Measurements from ENCODE around the gene CHAF1B.

CHAF1B gene

DNA sequence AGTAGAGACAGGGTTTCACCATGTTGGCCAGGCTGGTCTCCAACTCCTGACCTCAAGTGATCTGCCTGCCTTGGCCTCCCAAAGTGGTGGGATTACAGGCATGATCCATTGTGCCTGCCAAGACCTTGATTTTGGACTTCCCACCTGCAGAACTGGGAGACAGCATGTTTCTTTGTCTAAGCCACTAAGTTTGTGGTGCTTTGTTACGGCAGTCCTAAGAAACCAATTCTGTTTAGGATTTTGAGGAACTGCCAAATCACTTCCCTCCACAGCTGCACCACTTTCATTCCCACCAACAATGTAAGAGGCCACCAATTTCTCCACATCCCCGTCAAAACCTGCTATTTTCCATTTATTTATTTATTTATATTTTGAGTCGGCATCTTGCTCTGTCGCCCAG, 46.1 kb downstream of the CHAF1B start:
- H3K4me1 ChIP-seq (ENCODE audit: control extremely low read depth in 1 of 4, control insufficient read depth in 4 of 4, insufficient read depth in 4 of 4, low read length in 3 of 4), result peaks cover 10 to 43% (median 35%) of the 10 kb centered on the region in 4 experiments
- DNase-seq, result peak in 2 of 3 donors; percentile 61 to 70
- POLR2A ChIA-PET, result interaction anchor here (0.6 to 1.2 kb wide), 3 partner anchors 23 to 81 kb away, joined by 3 to 7 read pairs (median 5); no protein-coding TSS in a partner anchor
- H3K4me3 ChIP-seq (ENCODE audit: control insufficient read depth in 1 of 7, extremely low read depth in 1 of 7, insufficient read depth in 4 of 7, low read depth in 2 of 7, low read length in 6 of 7), result peak overlapping the region in 4 of 7 experiments; percentile 19 to 81 (median 48)
- no peaks in the 10 kb centered on the region for H3K9me3 ChIP-seq (ENCODE audit: control extremely low read depth in 1 of 5, control insufficient read depth in 4 of 5, insufficient read depth in 2 of 5, low read depth in 1 of 5, low read length in 4 of 5)
- CTCF ChIA-PET, result interaction anchor here (1.2 to 1.6 kb wide), 3 partner anchors 10 to 36 kb away, joined by 3 to 6 read pairs (median 3); no protein-coding TSS in a partner anchor
- peaks cover 0 to 2% (median 0%) of the 10 kb centered on the region in 5 experiments for H3K27me3 ChIP-seq (replicated peaks in 2 of 5; ENCODE audit: control insufficient read depth in 4 of 5, insufficient read depth in 5 of 5, low read length in 4 of 5)
- no peak overlapping the region for H3K27ac ChIP-seq (ENCODE audit: insufficient read depth in 1 of 2, low read depth in 1 of 2, low read length in 2 of 2, poor library complexity in 1 of 2, severe bottlenecking in 2 of 2)
- WGBS (ENCODE audit: insufficient coverage), result 17% methylated on average over 1 of the region's 4 CpGs
- H3K36me3 ChIP-seq (ENCODE audit: control insufficient read depth in 4 of 4, insufficient read depth in 4 of 4, low read length in 3 of 4), result no peaks in the 10 kb centered on the region

DNA sequence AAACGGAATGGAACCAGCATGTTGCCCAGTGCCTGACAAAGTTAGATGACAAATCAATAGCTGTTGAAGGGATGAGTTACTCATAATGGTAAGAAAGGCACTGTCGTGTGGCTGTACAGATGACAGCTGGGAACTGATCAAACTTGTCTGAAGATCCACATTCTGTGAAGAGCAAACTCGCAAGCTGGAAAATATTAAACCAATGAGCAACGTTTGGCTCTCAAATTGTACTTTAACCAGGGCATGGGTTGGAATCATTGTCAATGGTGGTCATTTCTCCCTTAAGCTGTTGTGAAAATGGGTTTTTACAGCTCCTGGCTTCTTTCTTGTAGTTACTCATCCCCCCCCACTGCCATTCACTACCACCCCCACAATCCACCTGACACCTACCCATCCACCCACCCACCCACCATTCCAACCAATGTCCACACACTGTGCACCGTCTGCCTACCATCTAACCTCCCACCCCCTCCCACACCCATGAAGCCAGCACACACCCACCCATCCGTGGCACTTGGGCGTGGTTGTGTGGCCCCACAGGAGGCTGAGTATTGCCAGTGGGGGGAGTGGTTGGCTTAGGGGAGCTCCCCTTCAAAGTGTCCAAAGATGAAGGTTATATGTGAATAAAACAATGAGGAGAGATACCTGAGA, 48.0 kb downstream of the CHAF1B start:
- no peak for DNase-seq
- H3K9me3 ChIP-seq (ENCODE audit: control extremely low read depth in 1 of 5, control insufficient read depth in 4 of 5, insufficient read depth in 2 of 5, low read depth in 1 of 5, low read length in 4 of 5), result no peaks in the 10 kb centered on the region
- peaks cover 10 to 54% (median 39%) of the 10 kb centered on the region in 4 experiments for H3K4me1 ChIP-seq (ENCODE audit: control extremely low read depth in 1 of 4, control insufficient read depth in 4 of 4, insufficient read depth in 4 of 4, low read length in 3 of 4)
- no peak overlapping the region for H3K4me3 ChIP-seq (ENCODE audit: control insufficient read depth in 1 of 7, extremely low read depth in 1 of 7, insufficient read depth in 4 of 7, low read depth in 2 of 7, low read length in 6 of 7)
- no peak overlapping the region for H3K27ac ChIP-seq (ENCODE audit: insufficient read depth in 1 of 2, low read depth in 1 of 2, low read length in 2 of 2, poor library complexity in 1 of 2, severe bottlenecking in 2 of 2)
- no peaks in the 10 kb centered on the region for H3K36me3 ChIP-seq (ENCODE audit: control insufficient read depth in 4 of 4, insufficient read depth in 4 of 4, low read length in 3 of 4)
- WGBS (ENCODE audit: insufficient coverage), result 100% methylated on average over 3 of the region's 7 CpGs
- ChIA-PET CTCF (interaction anchor here (0.9 to 1.1 kb wide), 3 partner anchors 11 to 673 kb away, joined by 3 read pairs; no protein-coding TSS in a partner anchor), POLR2A (no interaction called here)
- peaks cover 0 to 2% (median 0%) of the 10 kb centered on the region in 5 experiments for H3K27me3 ChIP-seq (replicated peaks in 2 of 5; ENCODE audit: control insufficient read depth in 4 of 5, insufficient read depth in 5 of 5, low read length in 4 of 5)

DNA sequence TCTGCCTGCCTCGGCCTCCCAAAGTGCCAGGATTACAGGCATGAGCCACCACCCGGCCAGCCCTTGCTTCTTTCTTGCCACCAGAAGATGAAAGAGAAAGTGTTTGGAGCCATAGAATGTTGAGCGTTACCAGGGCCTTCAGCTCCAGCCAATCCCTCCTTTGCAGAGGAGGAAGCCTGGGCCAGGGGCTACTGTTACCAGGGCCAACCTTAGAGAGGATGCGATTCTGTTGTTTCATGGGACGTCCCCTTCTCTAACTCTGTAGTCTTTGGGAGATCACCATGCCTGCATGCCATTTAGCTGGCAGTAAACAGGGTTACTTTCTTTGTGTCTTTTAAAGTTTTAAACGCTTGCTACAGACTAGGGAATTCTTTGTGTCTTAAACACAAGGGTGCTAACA, 49.0 kb downstream of the CHAF1B start:
- no peak for DNase-seq
- H3K27ac ChIP-seq (ENCODE audit: insufficient read depth in 1 of 2, low read depth in 1 of 2, low read length in 2 of 2, poor library complexity in 1 of 2, severe bottlenecking in 2 of 2), result no peak overlapping the region
- H3K27me3 ChIP-seq (replicated peaks in 2 of 5; ENCODE audit: control insufficient read depth in 4 of 5, insufficient read depth in 5 of 5, low read length in 4 of 5), result peaks cover 0 to 2% (median 0%) of the 10 kb centered on the region in 5 experiments
- 93% methylated on average over 6 of the region's 6 CpGs for WGBS (ENCODE audit: insufficient coverage)
- peaks cover 10 to 47% (median 30%) of the 10 kb centered on the region in 4 experiments for H3K4me1 ChIP-seq (ENCODE audit: control extremely low read depth in 1 of 4, control insufficient read depth in 4 of 4, insufficient read depth in 4 of 4, low read length in 3 of 4)
- CTCF ChIA-PET, result interaction anchor here (0.9 kb wide), 1 partner anchor 672 kb away, joined by 3 read pairs; no protein-coding TSS in a partner anchor
- no peaks in the 10 kb centered on the region for H3K36me3 ChIP-seq (ENCODE audit: control insufficient read depth in 4 of 4, insufficient read depth in 4 of 4, low read length in 3 of 4)
- H3K9me3 ChIP-seq (ENCODE audit: control extremely low read depth in 1 of 5, control insufficient read depth in 4 of 5, insufficient read depth in 2 of 5, low read depth in 1 of 5, low read length in 4 of 5), result no peaks in the 10 kb centered on the region
- no peak overlapping the region for H3K4me3 ChIP-seq (ENCODE audit: control insufficient read depth in 1 of 7, extremely low read depth in 1 of 7, insufficient read depth in 4 of 7, low read depth in 2 of 7, low read length in 6 of 7)
- POLR2A ChIA-PET, result no interaction called here

DNA sequence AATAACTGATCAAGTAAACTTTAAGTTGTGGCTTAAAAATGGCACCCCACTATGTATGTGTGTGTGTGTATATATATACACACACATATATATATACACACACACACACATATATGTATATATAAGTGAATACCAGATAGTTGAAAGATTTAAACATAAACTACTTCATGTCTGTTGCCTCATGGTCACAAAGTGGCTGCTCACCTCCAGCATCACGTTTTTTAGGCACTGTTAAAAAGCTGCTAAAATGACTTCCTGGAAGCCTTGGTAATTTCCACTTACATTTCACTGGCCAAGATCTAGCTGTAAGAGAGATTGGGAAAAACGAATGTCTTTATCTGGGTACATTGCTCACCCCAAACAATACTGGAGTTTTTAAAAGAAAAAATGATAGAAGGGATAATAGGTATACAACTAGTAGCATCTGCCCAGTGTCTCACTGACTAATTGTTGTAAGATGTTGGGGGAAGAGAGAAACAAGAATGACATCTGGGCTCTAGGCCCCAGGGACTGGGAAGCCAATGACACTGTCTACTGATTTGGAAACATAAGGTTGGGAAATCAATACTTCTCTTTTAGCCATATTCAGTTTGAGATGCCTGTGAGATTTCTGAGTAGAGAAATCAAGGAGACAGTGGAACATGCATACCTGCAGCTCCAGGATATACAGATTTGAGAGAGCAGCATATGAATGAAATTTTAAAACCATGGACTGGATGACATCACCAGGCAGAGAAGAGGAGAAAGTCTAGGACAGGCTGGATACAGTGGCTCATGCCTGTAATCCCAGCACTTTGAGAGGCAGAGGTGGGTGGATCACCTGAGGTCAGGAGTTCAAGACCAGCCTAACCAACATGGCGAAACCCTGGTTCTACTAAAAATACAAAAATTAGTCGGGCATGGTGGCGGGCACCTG, 51.9 kb downstream of the CHAF1B start:
- whole genome bisulfite sequencing (ENCODE audit: insufficient coverage), result 93% methylated on average over 4 of the region's 5 CpGs

DNA sequence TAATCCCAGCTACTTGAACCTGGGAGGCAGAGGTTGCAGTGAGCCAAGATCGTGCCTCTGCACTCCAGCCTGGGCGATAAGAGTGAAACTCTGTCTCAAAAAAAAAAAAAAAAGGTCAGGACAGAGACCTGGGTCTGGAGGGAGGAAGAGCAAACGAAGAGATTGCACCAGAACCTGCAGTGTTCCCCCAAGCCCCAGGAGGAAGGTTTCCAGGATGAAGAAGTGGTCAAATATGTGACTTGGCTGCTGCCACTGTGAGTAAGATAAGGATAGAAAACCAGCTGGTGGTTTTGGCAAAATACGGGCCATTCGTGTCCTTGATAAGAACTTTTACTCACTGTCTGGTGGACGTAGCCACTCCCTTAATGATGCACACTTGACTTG, 52.5 kb downstream of the CHAF1B start:
- Histone ChIP-seq H3K9me3 (ENCODE audit: control extremely low read depth in 1 of 5, control insufficient read depth in 4 of 5, insufficient read depth in 2 of 5, low read depth in 1 of 5, low read length in 4 of 5) (no peaks in the 10 kb centered on the region), H3K27me3 (replicated peaks in 2 of 5; ENCODE audit: control insufficient read depth in 4 of 5, insufficient read depth in 5 of 5, low read length in 4 of 5) (peaks cover 0 to 2% (median 0%) of the 10 kb centered on the region in 5 experiments), H3K36me3 (ENCODE audit: control insufficient read depth in 4 of 4, insufficient read depth in 4 of 4, low read length in 3 of 4) (no peaks in the 10 kb centered on the region), H3K27ac (ENCODE audit: insufficient read depth in 1 of 2, low read depth in 1 of 2, low read length in 2 of 2, poor library complexity in 1 of 2, severe bottlenecking in 2 of 2) (no peak overlapping the region), H3K4me1 (ENCODE audit: control extremely low read depth in 1 of 4, control insufficient read depth in 4 of 4, insufficient read depth in 4 of 4, low read length in 3 of 4) (peaks cover 0 to 15% (median 5%) of the 10 kb centered on the region in 4 experiments), H3K4me3 (ENCODE audit: control insufficient read depth in 1 of 7, extremely low read depth in 1 of 7, insufficient read depth in 4 of 7, low read depth in 2 of 7, low read length in 6 of 7) (no peak overlapping the region)
- POLR2A ChIA-PET, result interaction anchor here (0.6 to 2.8 kb wide), 3 partner anchors 8 to 93 kb away, joined by 3 to 10 read pairs (median 4); no protein-coding TSS in a partner anchor
- 17% methylated on average over 6 of the region's 6 CpGs for WGBS (ENCODE audit: insufficient coverage)
- DNase-seq, result peak; percentile 59 to 79 (median 69)
- CTCF ChIA-PET, result interaction anchor here (0.9 to 3.1 kb wide), 5 partner anchors 13 to 101 kb away, joined by 3 to 11 read pairs (median 3); no protein-coding TSS in a partner anchor

More for the DNA sequence above, 51.9 kb downstream of the CHAF1B start:
- DNase-seq, result no peak
- H3K9me3 ChIP-seq (ENCODE audit: control extremely low read depth in 1 of 5, control insufficient read depth in 4 of 5, insufficient read depth in 2 of 5, low read depth in 1 of 5, low read length in 4 of 5), result no peaks in the 10 kb centered on the region
- H3K36me3 ChIP-seq (ENCODE audit: control insufficient read depth in 4 of 4, insufficient read depth in 4 of 4, low read length in 3 of 4), result no peaks in the 10 kb centered on the region
- peaks cover 0 to 2% (median 0%) of the 10 kb centered on the region in 5 experiments for H3K27me3 ChIP-seq (replicated peaks in 2 of 5; ENCODE audit: control insufficient read depth in 4 of 5, insufficient read depth in 5 of 5, low read length in 4 of 5)
- POLR2A ChIA-PET, result interaction anchor here (0.6 to 2.8 kb wide), 2 partner anchors 7 to 92 kb away, joined by 4 to 10 read pairs; no protein-coding TSS in a partner anchor
- CTCF ChIA-PET, result interaction anchor here (0.9 to 3.1 kb wide), 5 partner anchors 12 to 101 kb away, joined by 3 to 11 read pairs (median 3); no protein-coding TSS in a partner anchor
- no peak overlapping the region for H3K27ac ChIP-seq (ENCODE audit: insufficient read depth in 1 of 2, low read depth in 1 of 2, low read length in 2 of 2, poor library complexity in 1 of 2, severe bottlenecking in 2 of 2)
- peaks cover 0 to 21% (median 5%) of the 10 kb centered on the region in 4 experiments for H3K4me1 ChIP-seq (ENCODE audit: control extremely low read depth in 1 of 4, control insufficient read depth in 4 of 4, insufficient read depth in 4 of 4, low read length in 3 of 4)
- H3K4me3 ChIP-seq (ENCODE audit: control insufficient read depth in 1 of 7, extremely low read depth in 1 of 7, insufficient read depth in 4 of 7, low read depth in 2 of 7, low read length in 6 of 7), result no peak overlapping the region

DNA sequence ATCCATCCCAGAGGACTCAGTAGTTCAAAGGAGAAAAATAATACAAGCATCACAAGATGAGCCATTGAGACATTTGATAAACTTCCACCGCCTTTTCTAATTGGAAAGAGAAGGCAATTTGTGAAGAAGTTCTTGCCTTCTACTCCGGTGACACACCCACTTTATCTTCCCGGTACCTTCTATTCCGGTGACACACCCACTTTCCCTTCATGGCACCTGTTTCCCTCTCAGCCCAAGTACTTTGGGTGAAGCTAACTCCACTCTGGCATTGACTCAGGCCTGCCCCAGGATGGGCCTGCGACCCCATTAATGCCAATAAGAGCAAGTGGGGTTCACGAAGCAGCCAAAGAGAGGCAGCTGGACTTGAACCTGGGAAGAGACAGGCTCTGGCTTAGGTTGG, 56.5 kb downstream of the CHAF1B start:
- H3K27me3 ChIP-seq (replicated peaks in 2 of 5; ENCODE audit: control insufficient read depth in 4 of 5, insufficient read depth in 5 of 5, low read length in 4 of 5), result no peaks in the 10 kb centered on the region
- no peak overlapping the region for H3K4me3 ChIP-seq (ENCODE audit: control insufficient read depth in 1 of 7, extremely low read depth in 1 of 7, insufficient read depth in 4 of 7, low read depth in 2 of 7, low read length in 6 of 7)
- 100% methylated on average over 5 of the region's 6 CpGs for WGBS (ENCODE audit: insufficient coverage)
- peaks cover 0 to 12% (median 5%) of the 10 kb centered on the region in 4 experiments for H3K4me1 ChIP-seq (ENCODE audit: control extremely low read depth in 1 of 4, control insufficient read depth in 4 of 4, insufficient read depth in 4 of 4, low read length in 3 of 4)
- POLR2A ChIA-PET, result interaction anchor here (0.8 kb wide), 1 partner anchor 15 kb away, joined by 8 read pairs; no protein-coding TSS in a partner anchor
- no peak for DNase-seq
- no peak overlapping the region for H3K27ac ChIP-seq (ENCODE audit: insufficient read depth in 1 of 2, low read depth in 1 of 2, low read length in 2 of 2, poor library complexity in 1 of 2, severe bottlenecking in 2 of 2)
- CTCF ChIA-PET, result no interaction called here
- H3K36me3 ChIP-seq (ENCODE audit: control insufficient read depth in 4 of 4, insufficient read depth in 4 of 4, low read length in 3 of 4), result peaks cover 0 to 4% (median 0%) of the 10 kb centered on the region in 4 experiments
- no peaks in the 10 kb centered on the region for H3K9me3 ChIP-seq (ENCODE audit: control extremely low read depth in 1 of 5, control insufficient read depth in 4 of 5, insufficient read depth in 2 of 5, low read depth in 1 of 5, low read length in 4 of 5)
